AG04449 (cell line): Measurements from ENCODE around the gene ECE2.

ENCODE experiments used
- CTCF ChIA-PET: fragments of 350-600 bp; formaldehyde crosslinking; extraction: SDS; loops from one replicate; lab custom pipeline; 2021; ENCODE audit warnings: antibody characterized with exemption; lab: Yijun Ruan, JAX
- POLR2A ChIA-PET: fragments of 400-600, 350-600 bp; formaldehyde crosslinking; extraction: SDS; loops from one replicate; lab custom pipeline; 2020; ENCODE audit warnings: antibody characterized with exemption, inconsistent platforms; lab: Yijun Ruan, JAX
- DNase-seq: peaks from one replicate; pipeline ENCODE4 v3.0.0-alpha.2; 2010; ENCODE audit warnings: low read depth, low spot score
- H3K4me3 ChIP-seq: 2 replicates; pipeline ENCODE4 v1.5.1; 2011; ENCODE audit warnings: low read depth, mild to moderate bottlenecking, control low read depth, low read length
- TF ChIP-seq, protein P1 (sequence below): IDR thresholded peaks from one replicate; pipeline ENCODE4 v1.5.1; 2011; ENCODE audit warnings: mild to moderate bottlenecking, moderate library complexity, low read length, control low read depth, inconsistent platforms; ENCODE audit not compliant: insufficient read depth; ENCODE audit errors: missing control alignments

The ECE2 gene

DNA sequence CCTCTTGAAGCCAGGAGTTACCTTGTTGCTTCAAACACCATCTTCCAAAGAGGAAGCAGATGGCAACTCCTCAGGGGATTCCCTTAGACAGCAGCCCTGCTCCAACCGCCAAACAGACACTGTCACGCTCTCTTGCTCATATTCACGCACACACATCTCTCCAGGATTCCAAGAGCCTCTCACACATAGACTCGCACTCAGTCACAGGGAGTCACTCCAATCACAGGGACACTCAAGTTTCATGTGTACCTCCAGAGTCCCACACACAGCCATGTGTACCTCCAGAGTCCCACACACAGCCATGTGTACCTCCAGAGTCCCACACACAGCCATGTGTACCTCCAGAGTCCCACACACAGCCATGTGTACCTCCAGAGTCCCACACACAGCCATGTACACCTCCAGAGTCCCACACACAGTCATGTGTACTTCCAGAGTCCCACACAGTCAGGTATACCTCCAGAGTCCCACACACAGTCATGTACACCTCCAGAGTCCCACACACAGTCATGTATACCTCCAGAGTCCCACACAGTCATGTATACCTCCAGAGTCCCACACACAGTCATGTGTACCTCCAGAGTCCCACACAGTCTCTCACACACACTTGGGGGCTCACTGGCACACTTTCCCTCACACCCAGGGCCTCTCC, 40.3 kb upstream of the ECE2 start:
- POLR2A ChIA-PET = interaction anchor here (1.1 kb wide), 1 partner anchor 25 kb away, joined by 3 read pairs; no protein-coding TSS in a partner anchor
- CTCF ChIA-PET = interaction anchor here (1.3 to 2.6 kb wide), 2 partner anchors 11 to 15 kb away, joined by 4 to 16 read pairs; partner anchors contain the start of gene EEF1AKMT4
- no peak for DNase-seq
- TF ChIP-seq, protein P1, sequence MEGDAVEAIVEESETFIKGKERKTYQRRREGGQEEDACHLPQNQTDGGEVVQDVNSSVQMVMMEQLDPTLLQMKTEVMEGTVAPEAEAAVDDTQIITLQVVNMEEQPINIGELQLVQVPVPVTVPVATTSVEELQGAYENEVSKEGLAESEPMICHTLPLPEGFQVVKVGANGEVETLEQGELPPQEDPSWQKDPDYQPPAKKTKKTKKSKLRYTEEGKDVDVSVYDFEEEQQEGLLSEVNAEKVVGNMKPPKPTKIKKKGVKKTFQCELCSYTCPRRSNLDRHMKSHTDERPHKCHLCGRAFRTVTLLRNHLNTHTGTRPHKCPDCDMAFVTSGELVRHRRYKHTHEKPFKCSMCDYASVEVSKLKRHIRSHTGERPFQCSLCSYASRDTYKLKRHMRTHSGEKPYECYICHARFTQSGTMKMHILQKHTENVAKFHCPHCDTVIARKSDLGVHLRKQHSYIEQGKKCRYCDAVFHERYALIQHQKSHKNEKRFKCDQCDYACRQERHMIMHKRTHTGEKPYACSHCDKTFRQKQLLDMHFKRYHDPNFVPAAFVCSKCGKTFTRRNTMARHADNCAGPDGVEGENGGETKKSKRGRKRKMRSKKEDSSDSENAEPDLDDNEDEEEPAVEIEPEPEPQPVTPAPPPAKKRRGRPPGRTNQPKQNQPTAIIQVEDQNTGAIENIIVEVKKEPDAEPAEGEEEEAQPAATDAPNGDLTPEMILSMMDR = no peak
- H3K4me3 ChIP-seq = no peak overlapping the region

GRCh38 chr3:184236033-184236410, 39.8 kb upstream of the ECE2 start:
- POLR2A ChIA-PET = interaction anchor here (1.1 kb wide), 1 partner anchor 25 kb away, joined by 3 read pairs; no protein-coding TSS in a partner anchor

DNA sequence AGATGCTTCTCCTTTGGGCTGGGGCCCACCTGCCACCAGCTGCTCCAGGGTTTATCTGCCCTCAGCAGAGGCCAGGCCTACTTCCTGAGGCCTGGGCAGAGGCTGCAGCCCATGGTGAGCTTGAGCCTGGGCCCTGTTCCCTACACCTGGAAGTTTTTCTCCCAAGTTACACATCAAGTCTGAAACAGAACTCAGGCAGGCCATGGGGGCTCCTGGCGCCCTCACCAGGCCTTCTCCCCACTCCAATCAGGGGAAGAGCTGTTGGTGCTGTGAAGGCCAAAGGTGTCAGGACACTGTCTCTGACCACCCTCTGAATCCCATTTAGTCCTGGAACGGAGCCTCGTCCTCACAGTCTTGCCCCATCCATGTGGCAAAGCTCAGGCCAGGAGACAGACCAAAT, 39.2 kb upstream of the ECE2 start:
- TF ChIP-seq, protein P1 = no peak
- POLR2A ChIA-PET = interaction anchor here (1.1 kb wide), 1 partner anchor 24 kb away, joined by 3 read pairs; no protein-coding TSS in a partner anchor
- no peak for DNase-seq
- CTCF ChIA-PET = interaction anchor here (1.3 to 6.0 kb wide), 4 partner anchors 9 to 56 kb away, joined by 3 to 51 read pairs (median 13); partner anchors contain the start of gene EEF1AKMT4
- no peak overlapping the region for H3K4me3 ChIP-seq

More at GRCh38 chr3:184236033-184236410, 39.8 kb upstream of the ECE2 start:
- TF ChIP-seq, protein P1 = no peak
- no peak for DNase-seq
- CTCF ChIA-PET = interaction anchor here (2.6 to 6.0 kb wide), 2 partner anchors 9 to 14 kb away, joined by 16 to 51 read pairs; partner anchors contain the start of gene EEF1AKMT4
- no peak overlapping the region for H3K4me3 ChIP-seq

DNA sequence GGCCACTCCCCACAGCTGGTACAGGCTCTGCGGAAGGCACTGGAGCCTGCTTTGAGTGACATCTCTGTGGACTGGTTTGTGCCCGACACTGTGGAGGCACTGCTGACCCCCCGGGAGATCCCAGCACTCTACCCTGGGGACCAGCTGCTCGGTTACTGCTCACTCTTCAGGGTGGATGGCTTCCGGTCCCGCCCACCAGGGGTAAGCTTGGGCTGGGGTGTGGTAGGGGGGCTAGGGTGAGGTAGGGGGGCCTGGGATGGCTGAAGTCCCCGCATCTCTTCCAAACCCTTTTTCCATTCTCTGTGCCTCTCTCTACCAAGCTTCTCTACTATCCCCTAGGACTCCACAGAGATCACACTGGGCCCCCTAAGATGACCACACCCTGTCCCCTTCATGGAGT, 38.6 kb upstream of the ECE2 start:
- TF ChIP-seq, protein P1 = no peak
- POLR2A ChIA-PET = no interaction called here
- no peak for DNase-seq
- H3K4me3 ChIP-seq = no peak overlapping the region
- CTCF ChIA-PET = interaction anchor here (1.3 to 6.0 kb wide), 4 partner anchors 10 to 57 kb away, joined by 3 to 51 read pairs (median 13); partner anchors contain the start of gene EEF1AKMT4

DNA sequence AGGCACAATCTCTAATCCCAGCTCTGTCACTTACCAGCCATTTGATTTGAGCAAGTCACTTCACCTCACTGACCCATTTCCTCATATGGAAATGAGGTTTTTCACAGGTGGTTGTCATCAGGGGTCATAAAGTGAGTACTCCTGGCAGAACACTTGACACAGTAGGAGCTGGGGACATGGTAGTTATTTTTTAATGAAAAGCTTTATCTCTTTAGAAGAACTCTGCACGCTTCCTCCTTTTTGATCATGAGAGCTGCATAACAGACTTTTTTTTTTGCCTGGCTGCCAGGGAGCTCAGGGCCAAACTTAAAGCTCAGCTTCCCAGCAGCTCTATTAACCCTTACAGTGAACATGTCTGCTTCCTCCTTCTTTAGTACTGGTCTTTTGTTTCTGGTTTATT, 38.0 kb upstream of the ECE2 start:
- H3K4me3 ChIP-seq = no peak overlapping the region
- CTCF ChIA-PET = interaction anchor here (1.3 to 6.0 kb wide), 4 partner anchors 9 to 57 kb away, joined by 3 to 51 read pairs (median 13); partner anchors contain the start of gene EEF1AKMT4
- DNase-seq = no peak
- TF ChIP-seq, protein P1 = no peak
- POLR2A ChIA-PET = no interaction called here

DNA sequence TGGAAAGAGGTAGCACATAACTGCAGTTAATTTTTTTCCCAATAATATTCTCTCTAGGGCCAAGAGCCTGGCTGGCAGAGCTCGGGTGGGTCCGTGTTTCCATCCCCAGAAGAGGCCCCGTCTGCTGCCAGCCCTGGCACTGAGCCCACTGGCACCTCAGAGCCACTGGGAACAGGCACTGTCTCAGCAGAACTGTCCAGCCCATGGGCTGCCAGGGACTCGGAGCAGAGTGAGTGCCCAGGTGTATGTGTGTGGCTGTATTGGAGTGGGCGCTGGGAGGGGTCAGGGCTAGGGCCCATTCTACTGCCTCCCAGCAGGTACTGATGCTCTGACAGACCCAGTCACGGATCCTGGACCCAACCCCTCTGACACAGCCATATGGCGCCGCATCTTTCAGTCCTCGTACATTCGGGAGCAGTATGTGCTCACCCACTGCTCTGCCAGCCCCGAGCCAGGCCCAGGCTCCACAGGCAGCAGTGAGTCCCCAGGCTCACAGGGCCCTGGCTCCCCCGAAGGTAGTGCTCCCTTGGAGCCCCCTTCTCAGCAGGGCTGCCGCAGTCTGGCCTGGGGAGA, 37.5 kb upstream of the ECE2 start:
- no peak overlapping the region for H3K4me3 ChIP-seq
- ChIA-PET CTCF (interaction anchor here (1.3 to 6.0 kb wide), 4 partner anchors 9 to 58 kb away, joined by 3 to 51 read pairs (median 13); partner anchors contain the start of gene EEF1AKMT4), POLR2A (no interaction called here)
- TF ChIP-seq, protein P1 = no peak
- DNase-seq = no peak
